Kidney (tissue), 14 donors: ENCODE measurements around the gene ZNF629. TPM values are rescaled to one million over a fixed set of nuclear protein-coding genes. Genes with fewer than 3 reads are reported as not detected.
A peak's percentile ranks its signal among the peaks of the same experiment; 100 is the strongest.

Source experiments
- DNase-seq, 5 donors: peaks; one replicate each; pipeline ENCODE4 v3.0.0-alpha.2; 2013 to 2020
- FAIRE-seq: peaks from 2 replicates; lab custom pipeline; 2012; peaks lifted over from hg19 to GRCh38; lab: Jason Lieb, UNC
- H3K27ac ChIP-seq, 2 donors: one replicate each; pipeline ENCODE4 v1.7.0; 2013; ENCODE audit warnings: low read depth in 2 of 2, low read length in 2 of 2, inconsistent platforms in 1 of 2
- H3K27me3 ChIP-seq: one replicate; pipeline ENCODE4 v1.7.1; 2013; ENCODE audit warnings: low read length, inconsistent platforms; ENCODE audit not compliant: control insufficient read depth, insufficient read depth
- H3K36me3 ChIP-seq, 3 donors: one replicate each; pipeline versions ENCODE4 v1.7.0 to v1.7.1; 2013; ENCODE audit warnings: low read length in 3 of 3, control low read depth in 1 of 3, inconsistent platforms in 1 of 3; ENCODE audit not compliant: insufficient read depth in 3 of 3, control insufficient read depth in 2 of 3
- H3K4me1 ChIP-seq, 3 donors: one replicate each; pipeline versions ENCODE4 v1.7.0 to v1.7.1; 2013; ENCODE audit warnings: low read length in 3 of 3, inconsistent platforms in 1 of 3, low read depth in 1 of 3; ENCODE audit not compliant: control insufficient read depth in 2 of 3, insufficient read depth in 2 of 3
- H3K4me3 ChIP-seq, 3 donors: one replicate each; pipeline versions ENCODE4 v1.7.0 to v1.8.1; 2013; ENCODE audit warnings: low read length in 3 of 3, control low read depth in 1 of 3, inconsistent platforms in 1 of 3
- H3K9ac ChIP-seq, 3 donors: one replicate each; pipeline versions ENCODE4 v1.7.0 to v1.7.1; 2013; ENCODE audit warnings: low read length in 3 of 3, control low read depth in 1 of 3, inconsistent platforms in 1 of 3
- H3K9me3 ChIP-seq, 3 donors: one replicate each; pipeline versions ENCODE4 v1.7.0 to v1.7.1; 2013; ENCODE audit warnings: low read length in 3 of 3, control low read depth in 1 of 3, inconsistent platforms in 1 of 3; ENCODE audit not compliant: control insufficient read depth in 2 of 3, insufficient read depth in 1 of 3
- CTCF ChIP-seq: IDR thresholded peaks from 3 replicates; pipeline ENCODE4 v1.5.1; 2012; ENCODE audit warnings: mild to moderate bottlenecking, moderate library complexity, borderline replicate concordance; ENCODE audit not compliant: insufficient read depth; ENCODE audit errors: extremely low read depth
- intact Hi-C: fragments of 100-400 bp; cut with DNase I; formaldehyde crosslinking; loops from one replicate; pipeline ENCODE4 v1.11.1; 2022
- polyA plus RNA-seq: library from polyadenylated mRNA; stranded (reverse); fragments of 350-450 nt; fragmentation: Illumina TruSeq; extraction: RNeasy Lipid Tissue Mini Kit (QIAGEN cat#74804); gene quantifications from one replicate; pipeline ENCODE4 v1.2.3, GENCODE V29; 2014; ENCODE audit warnings: low read depth, low replicate concordance; ENCODE audit not compliant: insufficient read depth
- total RNA-seq: library from RNA; stranded (reverse); fragmentation: NEBNext Ultra II Directional; extraction: Animal tissue kit (Norgen Biotek cat#: 25700); gene quantifications from one replicate; pipeline ENCODE4 v1.2.1, GENCODE V29; 2021
- donor health status: control.
- donor health status: control.
- donor health status: control.
- donor health status: control.
- donor health status: control.
- donor health status: DM: yes; HTN: yes; CAD: no.
- donor health status: Normal renal cell carcinoma (clear cell type).

Gene ZNF629
- total and polyA plus RNA-seq, 2 donors from 2014 or later: 8.1 to 19.8 TPM

DNA sequence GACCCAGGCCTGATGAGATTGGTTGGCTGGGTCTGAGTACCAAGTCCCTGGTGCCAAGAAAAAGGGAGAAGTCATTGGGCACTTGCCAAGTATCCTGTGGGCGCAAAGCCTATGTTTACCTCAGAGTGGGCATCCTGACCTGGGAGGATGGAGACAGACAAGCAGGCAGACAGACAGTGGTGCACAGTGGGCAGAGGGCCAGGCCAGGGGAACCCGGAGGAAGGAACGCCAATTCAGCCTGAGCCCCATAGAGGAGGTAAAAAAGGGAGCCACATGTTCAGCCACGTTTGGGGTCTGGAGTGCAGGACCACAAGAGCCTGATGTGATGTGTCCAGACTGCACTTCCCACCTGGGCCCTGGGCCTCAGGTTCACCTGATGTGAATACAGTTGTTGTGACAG is 33.4 kb downstream of the ZNF629 start:
- H3K4me3 ChIP-seq: no peak overlapping the region
- no peak for TF ChIP-seq CTCF
- no peak overlapping the region for H3K9ac ChIP-seq
- H3K27me3 ChIP-seq: no peaks in the 10 kb centered on the region
- peaks cover 0 to 14% (median 12%) of the 10 kb centered on the region in 3 donors for H3K36me3 ChIP-seq
- intact Hi-C loops: no loop called here
- DNase-seq (no peak), FAIRE-seq (no peak)
- H3K9me3 ChIP-seq: no peaks in the 10 kb centered on the region
- H3K27ac ChIP-seq: no peak overlapping the region
- no peaks in the 10 kb centered on the region for H3K4me1 ChIP-seq

GRCh38 chr16:30750876-30751465 is 36.0 kb downstream of the ZNF629 start:
- DNase-seq: peak in 1 of 5 donors; percentile 48
- intact Hi-C loops: no loop called here
- H3K4me3 ChIP-seq: no peak overlapping the region
- no peak overlapping the region for H3K9ac ChIP-seq
- TF ChIP-seq CTCF: no peak
- H3K4me1 ChIP-seq: no peaks in the 10 kb centered on the region
- H3K36me3 ChIP-seq: peaks cover 0 to 11% (median 10%) of the 10 kb centered on the region in 3 donors
- no peak overlapping the region for H3K27ac ChIP-seq
- no peaks in the 10 kb centered on the region for H3K27me3 ChIP-seq
- no peaks in the 10 kb centered on the region for H3K9me3 ChIP-seq
- FAIRE-seq: no peak

DNA sequence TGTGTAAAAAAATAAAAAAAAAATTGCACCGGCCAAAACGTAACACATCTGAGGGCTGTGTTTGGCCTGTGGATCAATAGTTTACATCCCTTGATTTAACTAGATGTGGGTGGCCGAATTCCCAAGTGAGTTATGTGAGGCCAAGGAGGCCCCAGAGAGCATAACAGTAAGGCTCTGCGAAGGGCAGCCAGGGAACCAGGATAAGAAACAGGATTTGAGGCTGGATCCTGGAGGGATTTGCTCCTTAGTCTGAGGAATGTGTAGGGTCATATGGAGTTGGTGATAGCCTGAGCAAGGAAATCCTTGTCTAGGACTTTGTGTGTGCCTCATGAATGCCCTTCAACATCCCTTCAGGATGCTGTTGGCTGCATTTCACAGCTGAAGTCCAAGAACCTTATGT is 36.8 kb downstream of the ZNF629 start:
- intact Hi-C loops: no loop called here
- Histone ChIP-seq H3K4me3 (no peak overlapping the region), H3K4me1 (no peaks in the 10 kb centered on the region), H3K9ac (no peak overlapping the region), H3K27me3 (no peaks in the 10 kb centered on the region), H3K36me3 (peaks cover 0 to 11% (median 8%) of the 10 kb centered on the region in 3 donors), H3K9me3 (no peaks in the 10 kb centered on the region), H3K27ac (no peak overlapping the region)
- FAIRE-seq: no peak
- no peak for DNase-seq
- TF ChIP-seq CTCF: no peak
